Stomach smooth muscle (tissue), 2 donors: ENCODE data around the gene FGFBP1.

Source experiments
- H3K27ac ChIP-seq: one replicate; pipeline ENCODE4 v1.7.0; 2013; ENCODE audit warnings: mild to moderate bottlenecking, low read length, inconsistent platforms
- H3K27me3 ChIP-seq, 2 donors: one replicate each; pipeline ENCODE4 v1.7.0; 2013; ENCODE audit warnings: low read length in 2 of 2; ENCODE audit not compliant: insufficient read depth in 2 of 2, control insufficient read depth in 1 of 2
- H3K36me3 ChIP-seq, 2 donors: one replicate each; pipeline ENCODE4 v1.7.0; 2013; ENCODE audit warnings: low read length in 2 of 2; ENCODE audit not compliant: control insufficient read depth in 2 of 2, insufficient read depth in 2 of 2
- H3K4me1 ChIP-seq: one replicate; pipeline ENCODE4 v1.7.0; 2013; ENCODE audit warnings: low read length; ENCODE audit not compliant: control insufficient read depth, insufficient read depth
- H3K4me3 ChIP-seq, 2 donors: one replicate each; pipeline ENCODE4 v1.7.0; 2013; ENCODE audit warnings: low read length in 2 of 2
- H3K9ac ChIP-seq, 2 donors: one replicate each; pipeline ENCODE4 v1.7.0; 2013; ENCODE audit warnings: low read length in 2 of 2, mild to moderate bottlenecking in 1 of 2
- H3K9me3 ChIP-seq, 2 donors: one replicate each; pipeline ENCODE4 v1.7.0; 2013; ENCODE audit warnings: low read length in 2 of 2; ENCODE audit not compliant: control insufficient read depth in 2 of 2
- donor health status: healthy.
- donor health status: Pancreatic carcinoma.

The FGFBP1 gene

GRCh38 chr4:15944895-15945294 is 6.4 kb upstream of the FGFBP1 start:
- Histone ChIP-seq H3K4me1 (no peaks in the 10 kb centered on the region), H3K27ac (no peak overlapping the region), H3K9me3 (no peaks in the 10 kb centered on the region), H3K4me3 (no peak overlapping the region), H3K9ac (no peak overlapping the region), H3K36me3 (no peaks in the 10 kb centered on the region), H3K27me3 (peaks cover 0 to 2% of the 10 kb centered on the region in 2 donors)

- Histone ChIP-seq H3K36me3 (no peaks in the 10 kb centered on the region), H3K4me3 (no peak overlapping the region), H3K9me3 (no peaks in the 10 kb centered on the region), H3K27ac (no peak overlapping the region), H3K9ac (no peak overlapping the region), H3K4me1 (no peaks in the 10 kb centered on the region), H3K27me3 (peaks cover 0 to 2% of the 10 kb centered on the region in 2 donors)
Observed at GRCh38 chr4:15942283-15942682, 3.7 kb upstream of the FGFBP1 start.

DNA sequence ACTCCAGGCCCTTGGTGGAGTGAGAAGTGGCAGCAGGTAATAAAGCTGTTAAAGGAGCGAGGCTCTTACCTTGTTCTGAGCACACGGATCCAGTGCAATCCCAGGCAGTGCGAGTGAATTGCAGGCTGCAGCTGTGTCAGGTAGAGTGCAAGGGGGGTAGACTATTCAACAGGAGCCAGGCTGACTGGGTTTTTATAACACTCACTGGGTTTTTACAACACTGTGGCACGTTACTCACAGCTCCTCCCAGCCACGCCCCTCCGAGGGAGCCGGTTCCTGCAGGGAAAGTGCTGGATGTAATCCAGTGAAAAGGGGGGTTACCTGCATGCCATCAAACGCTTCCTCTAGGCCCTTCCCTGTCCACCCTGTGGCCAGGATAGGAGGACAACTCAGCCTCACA is 358 bp downstream of the FGFBP1 start:
- Histone ChIP-seq H3K36me3 (no peaks in the 10 kb centered on the region), H3K4me3 (no peak overlapping the region), H3K27ac (no peak overlapping the region)

DNA sequence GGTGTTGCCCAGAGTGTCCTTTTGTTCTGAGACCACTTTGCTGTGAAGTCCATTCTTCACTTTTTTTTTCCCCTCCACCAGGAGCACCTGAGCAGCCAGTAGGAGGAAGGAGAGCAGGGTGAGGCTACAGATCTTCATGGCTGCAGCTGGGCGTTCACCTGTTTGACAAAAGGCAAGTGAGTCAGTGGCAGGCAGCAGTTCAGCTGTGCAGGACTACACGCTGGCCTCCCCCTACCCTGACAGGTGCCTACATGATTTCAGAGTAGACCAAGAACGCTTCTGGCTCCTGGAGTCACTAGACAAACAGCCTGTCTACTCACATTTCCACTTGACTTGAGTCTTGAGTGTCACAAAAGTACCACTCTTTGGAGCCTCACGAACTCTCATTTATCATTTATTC is 2.0 kb downstream of the FGFBP1 start:
- no peaks in the 10 kb centered on the region for H3K36me3 ChIP-seq
- H3K9ac ChIP-seq, result no peak overlapping the region
- H3K27ac ChIP-seq, result no peak overlapping the region
- no peaks in the 10 kb centered on the region for H3K4me1 ChIP-seq
- H3K27me3 ChIP-seq, result peaks cover 0 to 2% of the 10 kb centered on the region in 2 donors
- no peak overlapping the region for H3K4me3 ChIP-seq
- no peaks in the 10 kb centered on the region for H3K9me3 ChIP-seq

More for the DNA sequence above, 358 bp downstream of the FGFBP1 start:
- Histone ChIP-seq H3K9ac (no peak overlapping the region), H3K27me3 (peaks cover 0 to 2% of the 10 kb centered on the region in 2 donors), H3K4me1 (no peaks in the 10 kb centered on the region), H3K9me3 (no peaks in the 10 kb centered on the region)

DNA sequence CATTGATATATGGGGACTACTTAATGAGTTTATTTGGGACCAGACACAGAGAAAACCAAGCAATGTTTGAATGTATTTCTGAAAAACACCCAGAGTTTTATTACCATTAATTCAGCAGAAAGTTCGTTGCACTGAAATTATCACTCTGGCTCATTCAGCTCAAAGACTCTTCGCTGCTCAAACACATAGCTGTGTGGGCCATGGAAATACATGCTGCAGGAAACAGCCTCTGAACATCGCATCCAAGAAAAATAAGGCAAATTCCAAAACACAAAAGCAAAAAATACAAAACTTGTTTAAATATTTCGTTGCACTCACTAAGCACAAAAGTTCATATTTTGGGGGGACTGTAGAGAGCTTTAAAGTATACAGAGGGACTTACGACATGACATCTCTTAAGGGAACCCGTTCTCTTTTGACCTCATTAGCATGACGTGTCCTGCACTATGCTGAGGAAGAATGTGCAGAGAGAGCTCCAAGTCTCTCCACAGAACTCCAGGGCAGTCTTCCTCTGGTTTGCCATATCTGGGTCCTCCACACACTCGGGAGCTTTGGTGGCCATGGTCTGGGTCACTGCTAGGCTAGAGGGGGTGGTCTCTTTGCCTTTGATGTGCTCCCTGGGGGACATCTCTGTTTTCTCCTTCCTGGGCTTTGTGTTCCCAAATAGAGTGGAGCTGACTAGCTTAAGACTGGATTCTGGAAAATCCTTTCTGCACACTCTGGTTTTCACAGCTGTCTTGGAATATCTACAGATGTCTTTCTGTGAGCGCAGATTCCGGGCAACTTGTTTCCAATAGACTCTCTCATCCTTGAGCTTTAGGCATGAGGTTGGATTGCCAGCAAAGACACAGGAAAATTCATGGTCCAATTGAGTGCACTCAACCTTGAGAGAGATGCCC is 2.8 kb downstream of the FGFBP1 start:
- Histone ChIP-seq H3K27me3 (peaks cover 0 to 2% of the 10 kb centered on the region in 2 donors), H3K4me1 (no peaks in the 10 kb centered on the region), H3K27ac (no peak overlapping the region)

DNA sequence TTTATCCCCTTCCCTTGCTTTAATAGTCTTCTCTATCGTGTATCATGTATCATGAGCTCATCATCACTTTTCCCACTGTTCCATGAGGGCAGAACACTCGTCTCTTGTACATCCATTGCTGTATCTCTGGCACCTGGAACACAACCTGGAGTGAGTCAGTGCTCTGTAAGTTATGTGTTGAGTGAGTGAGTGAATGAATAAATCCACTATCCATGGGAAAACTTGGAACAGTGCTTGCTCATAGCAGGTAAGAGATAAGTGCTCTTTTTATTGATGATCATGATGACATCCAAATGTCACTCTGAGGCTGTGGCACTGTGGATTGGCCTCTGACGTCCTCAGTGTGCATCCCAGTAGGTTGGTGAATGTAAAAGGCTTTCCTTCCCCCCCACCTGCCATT is 4.3 kb downstream of the FGFBP1 start:
- Histone ChIP-seq H3K27me3 (peaks cover 0 to 2% of the 10 kb centered on the region in 2 donors), H3K36me3 (no peaks in the 10 kb centered on the region), H3K27ac (no peak overlapping the region), H3K9ac (no peak overlapping the region), H3K4me1 (no peaks in the 10 kb centered on the region), H3K9me3 (no peaks in the 10 kb centered on the region), H3K4me3 (no peak overlapping the region)

More for the DNA sequence above, 2.8 kb downstream of the FGFBP1 start:
- no peak overlapping the region for H3K9ac ChIP-seq
- no peaks in the 10 kb centered on the region for H3K9me3 ChIP-seq
- no peak overlapping the region for H3K4me3 ChIP-seq
- H3K36me3 ChIP-seq, result no peaks in the 10 kb centered on the region

DNA sequence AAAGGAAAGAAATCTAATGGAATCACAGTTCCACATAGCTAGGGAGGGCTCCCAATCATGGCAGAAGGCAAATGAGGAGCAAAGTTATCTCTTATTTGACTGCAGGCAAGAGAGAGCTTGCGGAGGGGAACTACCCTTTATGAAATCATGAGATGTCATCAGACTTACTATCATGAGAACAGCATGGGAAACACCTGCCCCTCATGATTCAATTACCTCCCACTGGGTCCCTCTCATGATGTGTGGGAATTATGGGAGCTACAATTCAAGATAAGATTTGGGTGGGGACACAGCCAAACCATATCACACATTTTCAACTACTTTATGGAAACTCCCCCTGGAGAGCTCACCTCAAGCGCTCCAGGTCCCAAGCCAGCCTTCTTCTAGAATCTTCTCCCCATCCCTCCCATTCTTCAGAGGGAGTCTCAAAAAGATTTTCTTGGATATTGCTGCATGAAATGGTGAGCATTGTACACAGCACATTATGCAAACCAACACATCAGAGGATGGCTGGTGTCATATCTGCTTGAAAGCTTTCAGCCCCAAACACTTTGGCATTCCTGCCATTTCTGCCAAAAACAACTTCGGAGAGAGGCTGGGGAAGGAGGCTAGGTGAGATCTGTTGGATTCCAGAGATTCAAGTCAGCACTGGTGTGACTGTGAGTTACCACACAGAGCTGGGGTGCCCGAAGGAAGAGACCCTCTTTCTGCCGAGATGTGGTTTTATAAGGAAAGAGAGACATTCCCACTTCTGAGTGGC is 6.9 kb downstream of the FGFBP1 start:
- no peaks in the 10 kb centered on the region for H3K36me3 ChIP-seq
- H3K9me3 ChIP-seq, result no peaks in the 10 kb centered on the region
- no peak overlapping the region for H3K9ac ChIP-seq
- H3K27me3 ChIP-seq, result peaks cover 0 to 2% of the 10 kb centered on the region in 2 donors
- H3K27ac ChIP-seq, result no peak overlapping the region
- no peaks in the 10 kb centered on the region for H3K4me1 ChIP-seq
- H3K4me3 ChIP-seq, result no peak overlapping the region

GRCh38 chr4:15930314-15930713 is 8.2 kb downstream of the FGFBP1 start:
- Histone ChIP-seq H3K4me1 (no peaks in the 10 kb centered on the region), H3K27ac (no peak overlapping the region), H3K9me3 (no peaks in the 10 kb centered on the region)

GRCh38 chr4:15929540-15929939 is 9.0 kb downstream of the FGFBP1 start:
- Histone ChIP-seq H3K27ac (no peak overlapping the region), H3K36me3 (no peaks in the 10 kb centered on the region), H3K9ac (no peak overlapping the region), H3K4me1 (no peaks in the 10 kb centered on the region), H3K9me3 (no peaks in the 10 kb centered on the region), H3K4me3 (no peak overlapping the region), H3K27me3 (peaks cover 0 to 2% of the 10 kb centered on the region in 2 donors)

More at GRCh38 chr4:15930314-15930713, 8.2 kb downstream of the FGFBP1 start:
- Histone ChIP-seq H3K36me3 (no peaks in the 10 kb centered on the region), H3K9ac (no peak overlapping the region), H3K27me3 (peaks cover 0 to 2% of the 10 kb centered on the region in 2 donors), H3K4me3 (no peak overlapping the region)

- Histone ChIP-seq H3K9ac (no peak overlapping the region), H3K27ac (no peak overlapping the region), H3K36me3 (no peaks in the 10 kb centered on the region), H3K9me3 (no peaks in the 10 kb centered on the region), H3K4me3 (no peak overlapping the region), H3K27me3 (peaks cover 0 to 2% of the 10 kb centered on the region in 2 donors), H3K4me1 (no peaks in the 10 kb centered on the region)
Observed at GRCh38 chr4:15928883-15929282, 9.7 kb downstream of the FGFBP1 start.
